Endodermal cell (in vitro differentiated cells): ENCODE data around the gene KIFC3. TPM values are rescaled to one million over a fixed set of nuclear protein-coding genes. Genes with fewer than 3 reads are reported as not detected.
"Not testable (repeated sequence)": the region's sequence is repeated elsewhere in the genome, so short reads cannot be mapped to it uniquely, and the experiment has no call there.

Source experiments
- DNase-seq: peaks from one replicate; pipeline ENCODE4 v3.0.0-alpha.2; 2017
- H3K27ac ChIP-seq: 2 replicates; pipeline ENCODE4 v1.5.1; 2013; ENCODE audit warnings: mild to moderate bottlenecking, low read depth, low read length, moderate library complexity
- H3K27me3 ChIP-seq: 2 replicates; pipeline ENCODE4 v1.6.1; 2013; ENCODE audit warnings: mild to moderate bottlenecking, low read length, moderate library complexity; ENCODE audit not compliant: insufficient read depth, control insufficient read depth, poor library complexity, severe bottlenecking
- H3K36me3 ChIP-seq: 2 replicates; pipeline ENCODE4 v1.7.0; 2013; ENCODE audit warnings: mild to moderate bottlenecking, low read length, moderate library complexity; ENCODE audit not compliant: control insufficient read depth, insufficient read depth
- H3K4me1 ChIP-seq: one replicate; pipeline ENCODE4 v1.7.0; 2013; ENCODE audit warnings: low read length; ENCODE audit not compliant: control insufficient read depth, insufficient read depth
- H3K4me3 ChIP-seq: 2 replicates; pipeline ENCODE4 v1.5.1; 2013; ENCODE audit warnings: mild to moderate bottlenecking, low read length, moderate library complexity
- H3K9ac ChIP-seq: 2 replicates; pipeline ENCODE4 v1.6.1; 2013; ENCODE audit warnings: mild to moderate bottlenecking, low read length, moderate library complexity; ENCODE audit not compliant: poor library complexity, severe bottlenecking; ENCODE audit errors: extremely low read depth
- H3K9me3 ChIP-seq: 2 replicates; pipeline ENCODE4 v1.6.1; 2013; ENCODE audit warnings: mild to moderate bottlenecking, low read length, moderate library complexity; ENCODE audit not compliant: control insufficient read depth
- H3K27ac Mint-ChIP-seq: 2 replicates; pipeline ENCODE4 v1.8.0; 2020; ENCODE audit warnings: mixed read lengths
- H3K27me3 Mint-ChIP-seq: 2 replicates; pipeline ENCODE4 v1.8.0; 2021; ENCODE audit warnings: mild to moderate bottlenecking, mixed read lengths; ENCODE audit not compliant: insufficient read depth
- H3K36me3 Mint-ChIP-seq: 2 replicates; pipeline ENCODE4 v1.8.0; 2020; ENCODE audit warnings: low read depth, mixed read lengths
- H3K4me1 Mint-ChIP-seq: 2 replicates; pipeline ENCODE4 v1.8.0; 2020; ENCODE audit warnings: mixed read lengths
- H3K4me3 Mint-ChIP-seq: 2 replicates; pipeline ENCODE4 v1.8.0; 2020; ENCODE audit warnings: mild to moderate bottlenecking, moderate library complexity, mixed read lengths
- H3K9me3 Mint-ChIP-seq: 2 replicates; pipeline ENCODE4 v1.8.0; 2020; ENCODE audit warnings: mild to moderate bottlenecking, mixed read lengths
- WGBS, 2 experiments: methylation state at CpG; one replicate each; pipeline versions ENCODE4 v1.1.5 to v1.1.7; 2013; ENCODE audit warnings: missing lambda C conversion rate in 2 of 2, mixed read lengths in 1 of 2; ENCODE audit not compliant: insufficient coverage in 1 of 2, insufficient read length in 1 of 2; 5-methylcytosine and 5-hydroxymethylcytosine counted together
- long read RNA-seq, 4 experiments: library from polyadenylated mRNA in 2 of 4; library from RNA in 1 of 4; library from capped mRNA in 1 of 4; stranded (forward) in 3 of 4; unstranded in 1 of 4; transcript quantifications; one replicate each; pipeline ENCODE4 v2.0.0, GENCODE V29; 2020 to 2021; ENCODE audit warnings: inconsistent platforms in 1 of 4
- polyA plus RNA-seq, 2 experiments: library from polyadenylated mRNA; stranded (reverse); fragments of 50-300 nt; gene quantifications; one replicate each; pipeline ENCODE4 v1.2.3, GENCODE V29; 2013
- total RNA-seq, 2 donors: library from RNA; stranded (reverse); fragmentation: NEBNext Ultra II Directional in 1 of 2; extraction: Animal tissue kit (Norgen Biotek cat#: 25700) in 1 of 2; gene quantifications; 2 replicates in 1 of 2; 3 replicates in 1 of 2; pipeline ENCODE4 v1.2.1, GENCODE V29; 2021
- TF ChIP-seq, protein P1 (sequence below): fragments of 200-600 bp; sonication (generic); conservative IDR thresholded peaks from 2 replicates; pipeline ENCODE4 v1.5.0; 2021; ENCODE audit warnings: antibody characterized with exemption, mild to moderate bottlenecking

Gene KIFC3
- 10 to 100 TPM; 39.2 to 39.3 TPM for total RNA-seq
- polyA plus RNA-seq (2013, experiment 1 of 2): 18.0 TPM
- polyA plus RNA-seq (2013, experiment 2 of 2): 22.9 TPM
- long read RNA-seq, experiment 1, partial matches to known transcripts: 6 of 12 reads
- long read RNA-seq, experiment 1, other reads (novel, unspliced or antisense): 6 of 12 reads
- long read RNA-seq, experiment 2, transcript KIFC3-201 (19 exons, 3,427 nt): major isoform, 60 of 106 reads
- long read RNA-seq, experiment 2, partial matches to known transcripts: 8 of 106 reads
- long read RNA-seq, experiment 2, other reads (novel, unspliced or antisense): 35 of 106 reads
- long read RNA-seq, experiment 3, partial matches to known transcripts: 12 of 24 reads
- long read RNA-seq, experiment 3, other reads (novel, unspliced or antisense): 11 of 24 reads
- long read RNA-seq, experiment 4, partial matches to known transcripts: 0 of 1 reads
- long read RNA-seq, experiment 4, other reads (novel, unspliced or antisense): 1 of 1 reads

DNA sequence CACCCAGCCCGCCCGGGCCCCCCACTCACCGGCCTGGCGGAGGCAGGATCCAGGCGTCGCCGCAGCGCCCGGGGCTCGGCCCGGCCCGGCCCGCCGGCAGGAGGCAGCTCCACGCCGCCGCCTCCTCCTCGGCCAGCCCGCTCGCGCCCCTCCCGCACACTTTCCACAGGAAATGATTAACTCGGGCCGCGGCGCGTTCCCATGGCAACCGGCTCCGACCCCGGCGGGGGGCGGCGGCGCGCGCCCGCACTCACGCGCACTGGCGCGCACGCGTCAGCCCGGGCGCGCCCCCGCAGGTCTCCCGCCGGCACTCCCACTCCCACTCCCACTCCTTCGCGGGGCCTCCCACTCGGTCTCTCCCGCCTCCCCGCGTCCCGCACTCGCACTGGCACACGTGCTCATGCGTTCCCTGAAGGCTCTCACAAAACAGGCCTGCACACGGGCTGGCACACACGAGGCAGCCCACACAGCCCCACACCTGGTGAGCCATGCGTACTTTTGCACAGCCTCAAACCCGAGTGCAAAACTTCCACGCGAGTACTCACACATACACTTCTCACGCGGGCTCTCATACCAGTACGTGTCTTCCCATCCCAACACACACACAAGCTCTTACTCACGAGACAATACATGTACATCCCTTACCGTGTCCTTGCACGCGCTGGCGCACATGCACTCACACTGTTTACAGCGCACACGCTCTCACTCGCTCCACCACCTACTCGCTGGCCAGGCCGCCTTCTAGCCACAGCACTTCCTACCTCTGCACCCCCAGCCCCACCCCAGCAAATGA lies at the start of gene KIFC3:
Gene KIFC3 (minus strand): TSS at position 151 of the 793 bp plus-strand sequence. CDS start 4,248 bp downstream, outside the sequence.
- Histone ChIP-seq H3K27ac (peak within 1 kb of the TSS; percentile 80), H3K9ac (peak within 1 kb of the TSS; percentile 86)

DNA sequence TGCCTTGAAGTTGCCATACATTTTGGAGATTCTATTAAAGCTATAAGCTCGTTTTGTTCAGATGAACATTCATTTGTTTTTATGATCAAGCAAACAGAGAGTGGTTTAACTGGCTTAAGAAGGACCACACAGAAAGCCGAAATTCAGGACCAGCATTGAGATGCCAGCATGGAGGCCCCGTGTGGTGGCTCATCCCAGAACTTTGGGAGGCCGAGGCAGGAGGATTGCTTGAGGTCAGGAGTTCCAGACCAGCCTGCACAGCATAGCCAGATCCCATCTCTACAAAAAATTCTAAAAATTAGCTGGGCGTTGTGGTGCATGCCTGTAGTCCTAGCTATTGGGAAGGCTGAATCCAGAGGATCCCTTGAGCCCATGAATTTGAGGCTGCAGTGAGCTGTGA lies 45.9 kb upstream of the KIFC3 start:
- no peak overlapping the region for H3K4me3 Mint-ChIP-seq
- peaks cover 22% of the 10 kb centered on the region for H3K4me1 Mint-ChIP-seq
- peaks cover 4% of the 10 kb centered on the region for H3K4me1 ChIP-seq
- no peak overlapping the region for H3K27ac ChIP-seq
- no peaks in the 10 kb centered on the region for H3K9me3 Mint-ChIP-seq
- H3K27me3 ChIP-seq: no peaks in the 10 kb centered on the region
- H3K27ac Mint-ChIP-seq: no peak overlapping the region
- DNase-seq: no peak
- no peak overlapping the region for H3K4me3 ChIP-seq
- no peaks in the 10 kb centered on the region for H3K36me3 Mint-ChIP-seq
- 91 to 92% methylated on average over 4 to 5 of the region's 5 CpGs for WGBS, 2 experiments
- H3K36me3 ChIP-seq: no peaks in the 10 kb centered on the region
- TF ChIP-seq, protein P1, sequence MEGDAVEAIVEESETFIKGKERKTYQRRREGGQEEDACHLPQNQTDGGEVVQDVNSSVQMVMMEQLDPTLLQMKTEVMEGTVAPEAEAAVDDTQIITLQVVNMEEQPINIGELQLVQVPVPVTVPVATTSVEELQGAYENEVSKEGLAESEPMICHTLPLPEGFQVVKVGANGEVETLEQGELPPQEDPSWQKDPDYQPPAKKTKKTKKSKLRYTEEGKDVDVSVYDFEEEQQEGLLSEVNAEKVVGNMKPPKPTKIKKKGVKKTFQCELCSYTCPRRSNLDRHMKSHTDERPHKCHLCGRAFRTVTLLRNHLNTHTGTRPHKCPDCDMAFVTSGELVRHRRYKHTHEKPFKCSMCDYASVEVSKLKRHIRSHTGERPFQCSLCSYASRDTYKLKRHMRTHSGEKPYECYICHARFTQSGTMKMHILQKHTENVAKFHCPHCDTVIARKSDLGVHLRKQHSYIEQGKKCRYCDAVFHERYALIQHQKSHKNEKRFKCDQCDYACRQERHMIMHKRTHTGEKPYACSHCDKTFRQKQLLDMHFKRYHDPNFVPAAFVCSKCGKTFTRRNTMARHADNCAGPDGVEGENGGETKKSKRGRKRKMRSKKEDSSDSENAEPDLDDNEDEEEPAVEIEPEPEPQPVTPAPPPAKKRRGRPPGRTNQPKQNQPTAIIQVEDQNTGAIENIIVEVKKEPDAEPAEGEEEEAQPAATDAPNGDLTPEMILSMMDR: no peak
- H3K9me3 ChIP-seq: no peaks in the 10 kb centered on the region
- H3K9ac ChIP-seq: no peak overlapping the region
- H3K27me3 Mint-ChIP-seq: no peaks in the 10 kb centered on the region

More for the DNA sequence above, at the start of gene KIFC3:
- Mint-ChIP-seq H3K4me3 (peak within 1 kb of the TSS; percentile 64), H3K4me1 (peaks cover 59% of the 10 kb centered on the region), H3K9me3 (no peaks in the 10 kb centered on the region), H3K27ac (peak within 1 kb of the TSS; percentile 94), H3K27me3 (no peaks in the 10 kb centered on the region), H3K36me3 (peaks cover 2% of the 10 kb centered on the region)
- DNase-seq: peak; percentile 82
- WGBS, 2 experiments: 12 to 55% methylated on average over 18 to 78 of the region's 78 CpGs
- no peaks in the 10 kb centered on the region for H3K9me3 ChIP-seq
- TF ChIP-seq, protein P1: peak; percentile 49
- H3K36me3 ChIP-seq: peaks cover 1% of the 10 kb centered on the region
- H3K4me3 ChIP-seq: peak within 1 kb of the TSS; percentile 90
- H3K4me1 ChIP-seq: peaks cover 40% of the 10 kb centered on the region
- H3K27me3 ChIP-seq: no peaks in the 10 kb centered on the region

DNA sequence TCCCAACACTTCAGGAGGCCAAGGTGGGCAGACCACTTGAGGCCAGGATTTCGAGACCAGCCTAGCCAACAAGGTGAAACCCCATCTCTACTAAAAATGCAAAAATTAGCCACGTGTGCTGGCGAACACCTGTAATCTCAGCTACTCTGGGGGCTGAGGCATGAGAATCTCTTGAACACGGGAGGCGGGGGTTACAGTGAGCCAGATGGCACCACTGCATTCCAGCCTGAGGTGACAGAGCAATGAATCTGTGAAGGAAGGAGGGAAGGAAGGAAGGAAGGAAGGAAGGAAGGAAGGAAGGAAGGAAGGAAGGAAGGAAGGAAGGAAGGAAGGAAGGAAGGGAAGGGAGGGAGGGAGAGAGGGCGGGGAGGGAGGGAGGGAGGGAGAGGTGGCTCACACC lies 44.6 kb upstream of the KIFC3 start:
- H3K27me3 ChIP-seq, H3K9ac ChIP-seq, H3K9me3 ChIP-seq, H3K4me3 Mint-ChIP-seq, DNase-seq, H3K27me3 Mint-ChIP-seq, H3K27ac Mint-ChIP-seq, H3K36me3 ChIP-seq, H3K27ac ChIP-seq, H3K36me3 Mint-ChIP-seq, H3K4me1 ChIP-seq, H3K9me3 Mint-ChIP-seq: not testable (repeated sequence)
- peaks cover 25% of the 10 kb centered on the region for H3K4me1 Mint-ChIP-seq
- 75 to 100% methylated on average over 1 to 6 of the region's 6 CpGs for WGBS, 2 experiments
- H3K4me3 ChIP-seq: peak overlapping the region; percentile 19
